DND-41 (cell line): Measurements from ENCODE around the gene DNM3.
A peak's percentile ranks its signal among the peaks of the same experiment; 100 is the strongest.

Source experiments
- ATAC-seq: fragments of 200-7000 bp; cut with Tn5 transposase; 3 replicates; pipeline ENCODE4 v1.9.1; 2021; ENCODE audit warnings: low read depth; ENCODE audit not compliant: insufficient read depth
- DNase-seq: peaks from one replicate; pipeline ENCODE4 v3.0.0-alpha.2; 2020
- H2AFZ ChIP-seq: 2 replicates; pipeline ENCODE4 v1.6.0; 2012; ENCODE audit warnings: low read depth, low read length
- H3K27ac ChIP-seq: 2 replicates; pipeline ENCODE4 v1.5.1; 2012; ENCODE audit warnings: low read length, inconsistent platforms
- H3K27me3 ChIP-seq: fragments of 200-600 bp; sonication (generic); 2 replicates; pipeline ENCODE4 v1.6.0; 2012; ENCODE audit warnings: low read length, mild to moderate bottlenecking, inconsistent platforms; ENCODE audit not compliant: insufficient read depth, poor library complexity
- H3K36me3 ChIP-seq: 2 replicates; pipeline ENCODE4 v1.5.1; 2012; ENCODE audit warnings: low read length, inconsistent platforms; ENCODE audit not compliant: insufficient read depth
- H3K4me1 ChIP-seq: 2 replicates; pipeline ENCODE4 v1.5.1; 2012; ENCODE audit warnings: mild to moderate bottlenecking, low read length; ENCODE audit not compliant: insufficient read depth
- H3K4me2 ChIP-seq: 2 replicates; pipeline ENCODE4 v1.6.0; 2012; ENCODE audit warnings: mild to moderate bottlenecking, moderate library complexity, low read length, inconsistent platforms; ENCODE audit not compliant: insufficient read depth
- H3K4me3 ChIP-seq, 2 experiments: fragments of 200-600 bp in 1 of 2; shearing (Covaris generic) in 1 of 2; 2 replicates each; pipeline ENCODE4 v1.5.1; 2012 to 2016; ENCODE audit warnings: inconsistent platforms in 2 of 2, low read length in 2 of 2, mild to moderate bottlenecking in 2 of 2, low read depth in 1 of 2, moderate library complexity in 1 of 2
- H3K79me2 ChIP-seq: 2 replicates; pipeline ENCODE4 v1.6.0; 2012; ENCODE audit warnings: low read length, inconsistent platforms; ENCODE audit not compliant: insufficient read depth
- H3K9ac ChIP-seq: 2 replicates; pipeline ENCODE4 v1.6.0; 2012; ENCODE audit warnings: low read depth, mild to moderate bottlenecking, inconsistent platforms, low read length, moderate library complexity
- H3K9me3 ChIP-seq: 2 replicates; pipeline ENCODE4 v1.5.1; 2012; ENCODE audit warnings: low read length, moderate library complexity, mild to moderate bottlenecking, inconsistent platforms; ENCODE audit not compliant: insufficient read depth, severe bottlenecking
- H4K20me1 ChIP-seq: 2 replicates; pipeline ENCODE4 v1.6.0; 2012; ENCODE audit warnings: low read length; ENCODE audit not compliant: insufficient read depth
- CTCF ChIP-seq: IDR thresholded peaks from 2 replicates; pipeline ENCODE4 v1.5.1; 2012; ENCODE audit warnings: borderline replicate concordance, low read length, moderate library complexity, mild to moderate bottlenecking; ENCODE audit not compliant: poor library complexity, severe bottlenecking; ENCODE audit errors: extremely low read depth
- EZH2 ChIP-seq: IDR thresholded peaks from 3 replicates; pipeline ENCODE4 v1.6.1; 2012; ENCODE audit warnings: borderline replicate concordance, low read depth, mild to moderate bottlenecking, moderate library complexity, low read length, inconsistent platforms; ENCODE audit not compliant: severe bottlenecking

Gene DNM3

DNA sequence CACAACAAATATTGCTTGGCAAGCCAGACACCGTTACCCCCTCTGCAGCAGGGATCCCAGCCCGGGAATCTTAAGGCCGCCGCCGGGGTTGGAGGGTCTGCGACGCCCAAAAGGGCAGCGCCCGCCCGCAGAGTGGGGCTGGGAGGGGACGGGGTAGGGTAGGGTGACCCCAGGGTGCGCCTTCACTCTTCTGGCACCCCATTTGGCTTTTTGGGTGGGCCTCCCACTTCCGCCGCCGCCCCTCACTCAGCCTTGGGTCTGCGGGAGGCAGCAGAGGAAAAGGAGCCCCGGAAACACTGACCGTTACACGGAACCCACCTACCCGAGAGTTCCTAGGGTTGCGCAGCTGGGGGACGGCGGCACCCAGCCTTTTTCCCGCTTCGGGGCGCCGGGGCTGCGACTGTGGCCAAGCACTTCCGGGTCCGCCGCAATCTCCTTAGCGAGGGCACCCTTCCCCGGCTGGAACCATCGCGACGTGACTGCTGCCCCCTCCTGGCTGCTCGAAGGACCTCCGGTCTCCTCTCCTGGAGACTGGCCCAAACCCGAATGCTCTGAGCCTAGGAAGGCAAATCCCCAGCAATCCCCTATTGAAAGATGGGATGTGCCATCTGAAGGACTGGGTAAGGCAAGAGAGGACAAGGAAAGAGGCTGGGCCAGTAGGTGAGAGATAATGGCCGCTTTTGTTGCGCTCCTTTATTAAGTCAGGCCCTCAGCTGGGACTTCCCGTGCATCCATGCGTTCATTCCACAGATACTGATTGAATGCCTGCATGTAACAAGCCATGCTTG is 602.6 kb downstream of the DNM3 start, which contains the start of gene PIGC:
Gene PIGC (minus strand): TSS at position 404 of the 788 bp plus-strand sequence. CDS start 1,447 bp downstream, outside the sequence.
- peaks cover 36% of the 10 kb centered on the region for H3K79me2 ChIP-seq
- H3K4me1 ChIP-seq: peaks cover 35% of the 10 kb centered on the region
- H3K4me3 ChIP-seq: peak within 1 kb of the TSS; percentile 64 to 70; a peak in 3 of 4 replicates
- peak within 1 kb of the TSS; percentile 84 for H3K9ac ChIP-seq
- no peaks in the 10 kb centered on the region for H3K9me3 ChIP-seq
- DNase-seq: peak; percentile 93
- peak within 1 kb of the TSS; percentile 87 for H3K27ac ChIP-seq
- ATAC-seq: peak; percentile 99
- peak; percentile 97 for TF ChIP-seq CTCF
- no peak for TF ChIP-seq EZH2
- peak within 1 kb of the TSS; percentile 83 for H3K4me2 ChIP-seq
- H4K20me1 ChIP-seq: peaks cover 4% of the 10 kb centered on the region; the same call in 1 of the 2 replicates
- peak within 1 kb of the TSS; percentile 96 for H2AFZ ChIP-seq
- H3K36me3 ChIP-seq: peaks cover 19% of the 10 kb centered on the region
- H3K27me3 ChIP-seq: no peaks in the 10 kb centered on the region

- H3K4me1 ChIP-seq: peaks cover 38% of the 10 kb centered on the region
- H3K79me2 ChIP-seq: peaks cover 30% of the 10 kb centered on the region
- no peaks in the 10 kb centered on the region for H3K27me3 ChIP-seq
- H3K9me3 ChIP-seq: no peaks in the 10 kb centered on the region
- H3K27ac ChIP-seq: no peak overlapping the region
- H3K9ac ChIP-seq: no peak overlapping the region
- no peak for DNase-seq
- ATAC-seq: no peak
- H3K36me3 ChIP-seq: peaks cover 11% of the 10 kb centered on the region
- TF ChIP-seq CTCF: no peak
- no peak for TF ChIP-seq EZH2
- H2AFZ ChIP-seq: no peak overlapping the region
- H3K4me3 ChIP-seq: no peak overlapping the region
- H3K4me2 ChIP-seq: no peak overlapping the region
- H4K20me1 ChIP-seq: no peaks in the 10 kb centered on the region
Measured at GRCh38 chr1:172446547-172446946, 605.2 kb downstream of the DNM3 start.

- H3K79me2 ChIP-seq: peaks cover 19% of the 10 kb centered on the region
- H4K20me1 ChIP-seq: no peaks in the 10 kb centered on the region
- no peak overlapping the region for H3K4me2 ChIP-seq
- no peak overlapping the region for H3K9ac ChIP-seq
- peaks cover 27% of the 10 kb centered on the region for H3K4me1 ChIP-seq
- DNase-seq (no peak), ATAC-seq (no peak)
- TF ChIP-seq CTCF: no peak
- H3K36me3 ChIP-seq: peaks cover under 1% of the 10 kb centered on the region; the same call in 1 of the 2 replicates
- no peak overlapping the region for H3K27ac ChIP-seq
- no peak overlapping the region for H3K4me3 ChIP-seq
- no peak overlapping the region for H2AFZ ChIP-seq
- H3K9me3 ChIP-seq: no peaks in the 10 kb centered on the region
- H3K27me3 ChIP-seq: no peaks in the 10 kb centered on the region
Measured at GRCh38 chr1:172447641-172448040, 606.3 kb downstream of the DNM3 start.
